SK-N-MC (cell line): ENCODE measurements around the gene CRY2.

ENCODE experiments used
- EZH2 ChIP-seq: fragments of 200-600 bp; sonication (generic); IDR thresholded peaks from one replicate; pipeline ENCODE4 v1.6.1; 2017; ENCODE audit warnings: antibody characterized with exemption
- FOXP2 ChIP-seq: optimal IDR thresholded peaks from 2 replicates; pipeline ENCODE3; 2011; ENCODE audit warnings: mild to moderate bottlenecking, moderate library complexity; ENCODE audit not compliant: insufficient read depth; ENCODE audit errors: extremely low read length, control extremely low read depth
- POLR2AphosphoS5 ChIP-seq: IDR thresholded peaks from 2 replicates; pipeline ENCODE4 v1.6.1; 2012; ENCODE audit warnings: mild to moderate bottlenecking, low read depth, low read length, borderline replicate concordance

DNA sequence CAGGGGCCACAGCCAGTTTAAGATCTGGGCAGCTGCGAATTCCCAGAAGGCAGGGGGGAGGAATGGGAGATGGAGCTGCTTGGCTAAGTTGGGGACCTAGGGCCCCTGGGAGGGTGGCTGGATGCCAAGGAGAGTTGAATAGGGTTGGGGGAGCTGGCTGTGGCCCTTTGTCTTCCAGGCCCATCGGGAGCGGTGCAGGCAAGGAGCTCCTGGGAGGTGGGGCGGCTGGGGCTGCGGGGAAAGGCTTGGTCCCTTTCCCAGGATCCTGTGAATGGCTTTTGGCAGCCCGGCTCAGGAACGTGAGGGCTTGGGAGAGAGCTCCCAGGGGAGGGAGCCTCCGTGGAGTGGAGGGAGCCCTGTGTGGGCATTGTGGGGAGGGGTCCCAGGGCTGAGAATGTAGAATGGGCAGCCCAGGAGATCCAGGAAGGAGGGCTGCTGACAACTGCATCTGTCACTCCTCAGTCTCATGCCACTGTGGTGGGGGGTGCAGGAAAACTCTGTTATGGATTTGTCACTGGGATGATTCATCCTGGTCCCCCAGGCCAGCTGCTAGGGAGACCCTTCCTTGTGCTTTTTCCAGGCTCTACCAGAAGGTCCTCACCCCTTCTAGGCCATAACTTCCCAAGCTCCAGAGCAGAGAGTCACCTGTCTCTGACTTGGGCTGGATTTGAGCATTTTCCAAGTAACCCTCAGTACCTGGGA is 53.8 kb downstream of the CRY2 start:
- TF ChIP-seq FOXP2 (no peak), EZH2 (no peak), POLR2AphosphoS5 (no peak)
